HG03159 (cell line): ENCODE results near the gene ZNF165.
"Not testable (repeated sequence)": the region's sequence is repeated elsewhere in the genome, so short reads cannot be mapped to it uniquely, and the experiment has no call there.

Source experiments
- ATAC-seq: cut with Tn5 transposase; IDR thresholded peaks from one replicate; pipeline ENCODE4 v1.9.1; 2021; ENCODE audit warnings: mild to moderate bottlenecking, moderate library complexity; ENCODE audit not compliant: unreplicated experiment

The ZNF165 gene

GRCh38 chr6:28080381-28080630 is at the start of gene ZNF165:
ZNF165 (plus strand) TSS chr6:28080568; CDS start chr6:28085481, 4,913 bp downstream.
- peak; percentile 28 for ATAC-seq

DNA sequence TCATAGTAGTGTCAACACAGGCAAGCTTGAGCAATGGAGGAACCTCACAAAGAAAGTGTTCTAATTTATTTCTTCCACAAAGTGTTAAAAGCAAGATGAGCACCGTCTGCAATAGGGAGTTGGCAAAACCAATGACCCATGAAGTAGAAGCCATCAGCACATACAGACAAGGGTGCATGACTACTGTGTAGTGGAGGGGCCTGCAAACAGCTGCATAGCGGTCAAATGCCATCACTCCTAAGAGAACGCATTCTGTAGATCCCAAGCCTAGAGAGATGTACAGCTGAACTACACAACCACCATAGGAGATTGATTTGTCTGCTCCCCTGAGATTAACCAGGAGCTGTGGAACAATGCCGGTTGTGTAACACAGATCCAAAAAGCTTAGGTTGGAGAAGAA is 26.8 kb upstream of the ZNF165 start:
- no peak for ATAC-seq

DNA sequence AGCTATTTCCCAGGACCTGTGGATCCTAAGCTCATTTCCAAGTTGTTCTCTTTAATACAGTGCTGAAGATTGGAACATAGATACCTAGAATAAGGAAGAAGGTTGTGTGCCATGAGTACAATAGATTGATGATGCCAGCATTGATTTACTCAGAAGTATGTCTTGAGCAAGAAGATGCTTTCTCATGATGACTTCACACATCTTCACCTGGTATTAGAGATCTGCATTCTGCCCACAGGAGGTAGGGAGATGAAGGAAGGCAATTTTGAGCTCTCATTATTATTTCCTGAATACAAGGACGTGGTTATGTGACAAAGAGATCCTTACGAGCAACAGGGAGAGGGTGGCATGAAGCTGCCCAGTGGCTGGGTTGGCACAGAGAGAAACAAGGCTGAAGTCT is 20.0 kb upstream of the ZNF165 start:
- ATAC-seq, result no peak

DNA sequence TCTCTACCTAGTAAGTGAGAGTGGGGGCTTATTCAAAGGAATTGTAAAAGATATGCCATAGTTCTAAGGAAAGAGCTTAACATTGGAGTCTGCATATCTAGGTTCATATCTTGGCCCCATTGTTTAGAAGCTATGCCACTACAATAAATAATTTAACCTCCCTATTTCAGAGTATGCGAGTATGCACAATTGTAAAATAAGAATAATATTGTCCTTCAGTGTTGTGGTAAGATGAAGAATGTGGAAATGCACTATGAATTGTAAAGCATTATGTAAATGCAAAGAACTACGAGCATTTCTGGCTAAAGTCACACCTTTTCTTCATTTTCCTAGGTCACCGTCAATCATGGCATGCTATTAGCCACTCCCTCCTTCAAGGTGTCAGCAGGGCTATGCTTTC is 16.1 kb upstream of the ZNF165 start:
- no peak for ATAC-seq

GRCh38 chr6:28068067-28068466 is 12.3 kb upstream of the ZNF165 start:
- no peak for ATAC-seq

DNA sequence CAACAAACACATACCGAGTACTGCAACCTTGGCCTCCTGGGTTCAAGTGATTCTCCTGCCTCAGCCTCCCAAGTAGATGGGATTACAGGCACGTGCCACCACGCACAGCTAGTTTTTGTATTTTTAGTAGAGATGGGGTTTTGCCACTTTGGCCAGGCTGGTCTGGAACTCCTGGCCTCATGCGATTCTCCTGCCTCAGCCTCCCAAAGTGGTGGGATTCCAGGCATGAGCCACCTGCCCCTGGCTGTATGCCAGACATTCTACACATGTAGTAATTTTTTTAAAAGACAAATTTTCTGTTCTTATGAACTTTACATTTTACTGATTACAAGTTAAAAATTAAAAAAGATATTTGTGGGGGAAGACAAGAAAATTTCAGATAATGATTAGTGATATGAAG is 9.4 kb upstream of the ZNF165 start:
- ATAC-seq, result not testable (repeated sequence)

GRCh38 chr6:28078050-28078449 is 2.3 kb upstream of the ZNF165 start:
- ATAC-seq, result no peak

- no peak for ATAC-seq
Measured at GRCh38 chr6:28078836-28079235, 1.5 kb upstream of the ZNF165 start.

DNA sequence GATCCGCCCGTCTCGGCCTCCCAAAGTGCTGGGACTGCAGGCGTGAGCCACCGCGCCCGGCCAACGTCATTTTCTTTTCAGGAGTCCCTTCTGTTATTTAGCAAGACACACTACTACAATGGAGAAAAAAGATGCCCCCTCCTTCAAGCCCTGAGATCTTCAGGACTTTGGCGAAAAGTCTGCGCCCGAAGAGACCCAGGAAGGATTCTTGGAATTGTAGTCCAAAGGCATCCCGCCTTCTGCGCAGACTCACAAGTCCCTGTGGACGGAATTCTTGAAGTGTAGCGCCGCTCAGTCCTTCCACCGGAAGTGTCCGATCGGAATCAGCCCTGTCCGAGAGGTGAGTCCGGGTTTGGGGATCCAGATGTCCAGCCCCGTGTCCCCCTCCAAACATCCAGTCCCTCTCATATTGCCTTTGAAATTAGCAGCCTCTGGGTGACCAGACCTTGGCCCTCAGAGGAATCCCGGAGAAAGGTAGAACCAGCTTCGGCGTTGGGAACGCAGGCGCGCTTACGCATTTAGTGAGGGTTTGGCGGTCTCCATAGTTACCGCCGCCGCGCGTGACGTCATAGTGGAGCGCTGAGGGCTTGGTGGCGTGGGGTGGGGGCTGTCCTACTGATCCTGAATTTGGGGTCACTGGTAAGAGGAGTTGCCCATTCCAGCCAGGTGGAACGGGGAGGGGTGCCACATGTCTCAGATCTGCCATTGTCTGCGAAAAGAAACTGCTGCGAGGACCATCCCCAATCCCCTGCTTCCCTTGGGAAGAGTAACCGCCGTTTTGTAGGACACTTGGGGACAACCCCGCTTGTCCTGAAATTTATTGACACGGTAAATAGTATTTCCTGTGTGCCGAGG is 490 bp downstream of the ZNF165 start:
- ATAC-seq, result peak; percentile 62

DNA sequence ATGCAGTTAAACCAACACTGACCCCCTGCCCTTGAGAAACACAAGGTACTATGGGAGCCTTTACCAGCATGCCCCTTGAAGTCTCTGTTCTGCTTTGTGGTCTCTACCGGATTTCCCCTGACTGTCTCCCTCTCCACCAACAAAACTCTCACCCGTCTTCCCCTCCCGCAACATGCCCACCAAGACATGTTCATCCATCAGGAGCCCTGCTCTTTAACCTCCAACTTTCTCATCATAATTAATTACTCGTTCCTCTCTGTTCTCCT is 1.1 kb downstream of the ZNF165 start:
- ATAC-seq, result peak; percentile 55

DNA sequence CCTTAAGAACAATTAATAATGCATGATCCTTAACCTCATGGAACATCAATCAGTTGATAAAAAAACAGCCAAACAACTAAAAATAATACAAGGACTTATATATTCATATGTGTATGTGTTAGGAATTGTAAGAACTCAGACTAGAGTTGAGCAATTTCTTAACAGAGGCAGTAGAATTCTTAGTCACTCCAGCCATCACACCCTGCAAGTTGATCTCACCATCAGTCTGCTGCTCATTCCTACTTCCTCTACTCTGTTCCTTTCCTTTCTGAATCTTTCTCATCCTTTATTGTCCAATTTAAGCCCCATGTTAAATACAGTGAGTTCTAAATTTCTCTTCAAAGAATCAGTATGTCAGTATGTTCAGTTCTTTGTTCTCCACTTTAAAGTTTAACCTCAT is 2.6 kb downstream of the ZNF165 start:
- no peak for ATAC-seq

GRCh38 chr6:28089054-28089453 is 8.7 kb downstream of the ZNF165 start:
- no peak for ATAC-seq

GRCh38 chr6:28090917-28091586 is 10.7 kb downstream of the ZNF165 start:
- no peak for ATAC-seq

DNA sequence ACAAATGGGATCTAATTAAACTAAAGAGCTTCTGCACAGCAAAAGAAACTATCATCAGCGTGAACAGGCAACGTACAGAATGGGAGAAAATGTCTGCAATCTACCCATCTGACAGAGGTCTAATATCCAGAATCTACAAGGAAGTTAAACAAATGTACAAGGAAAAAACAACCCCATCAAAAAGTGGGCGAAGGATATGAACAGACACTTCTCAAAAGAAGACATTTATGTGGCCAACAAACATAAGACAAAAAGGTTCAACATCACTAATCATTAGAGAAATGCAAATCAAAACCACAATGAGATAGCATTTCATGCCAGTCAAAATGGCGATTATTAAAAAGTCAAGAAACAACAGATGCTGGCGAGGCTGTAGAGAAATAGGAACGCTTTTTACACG is 21.9 kb downstream of the ZNF165 start:
- not testable (repeated sequence) for ATAC-seq

DNA sequence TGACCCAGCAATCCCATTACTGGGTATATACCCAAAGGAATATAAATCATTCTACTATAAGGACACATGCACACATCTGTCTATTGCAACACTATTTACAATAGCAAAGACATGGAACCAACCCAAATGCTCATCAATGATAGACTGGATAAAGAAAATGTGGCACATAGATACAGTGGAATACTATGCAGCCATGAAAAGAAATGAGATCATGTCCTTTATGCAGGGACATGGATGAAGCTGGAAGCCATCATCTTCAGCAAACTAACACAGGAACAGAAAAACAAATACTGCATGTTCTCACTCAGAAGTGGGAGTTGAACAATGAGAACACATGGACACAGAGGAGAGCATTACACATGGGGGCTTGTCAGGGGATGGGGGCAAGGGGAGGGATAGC is 22.3 kb downstream of the ZNF165 start:
- ATAC-seq, result not testable (repeated sequence)

GRCh38 chr6:28104392-28105244 is 24.2 kb downstream of the ZNF165 start:
- peak; percentile 99 for ATAC-seq

DNA sequence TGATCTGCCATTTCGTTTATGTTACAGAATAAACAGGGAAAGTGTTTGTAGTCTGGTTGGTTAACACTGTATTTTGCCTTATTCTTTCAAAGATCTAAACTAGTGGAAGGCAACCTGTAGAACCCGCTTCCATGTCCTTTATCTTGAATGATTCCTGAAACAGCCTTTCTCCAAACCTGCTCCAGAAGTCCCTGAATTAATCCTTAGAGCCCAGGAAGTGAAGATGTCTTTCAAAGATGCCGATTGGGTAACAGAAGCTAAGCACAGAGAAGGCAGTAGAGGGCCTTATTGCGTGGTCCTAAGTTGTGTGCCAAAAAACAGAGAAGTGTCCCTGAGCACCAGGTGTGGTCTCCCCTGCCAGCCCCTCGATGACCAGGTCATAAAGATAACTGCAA is 24.9 kb downstream of the ZNF165 start:
- ATAC-seq, result no peak

- no peak for ATAC-seq
Measured at GRCh38 chr6:28107506-28107905, 27.1 kb downstream of the ZNF165 start.

DNA sequence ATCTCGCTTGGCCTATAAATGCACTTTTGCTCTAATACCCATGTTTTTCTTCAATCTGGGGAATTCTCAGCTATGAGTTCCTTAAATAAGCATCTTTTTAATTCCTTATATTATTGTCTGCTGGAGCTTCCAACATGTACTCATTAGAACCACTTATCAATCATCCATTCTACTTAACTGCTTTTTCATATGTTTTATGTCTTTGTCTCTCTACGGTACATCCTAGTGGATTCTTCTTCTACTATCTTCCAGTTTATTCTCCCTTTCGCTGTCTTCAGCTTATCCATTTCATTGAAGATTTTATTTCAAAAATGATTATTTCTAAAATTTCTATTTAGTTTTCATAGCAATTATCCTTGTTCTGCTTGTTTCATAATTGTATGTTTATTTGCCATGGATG is 31.6 kb downstream of the ZNF165 start:
- ATAC-seq, result no peak

- no peak for ATAC-seq
Measured at GRCh38 chr6:28115799-28116198, 35.4 kb downstream of the ZNF165 start.

DNA sequence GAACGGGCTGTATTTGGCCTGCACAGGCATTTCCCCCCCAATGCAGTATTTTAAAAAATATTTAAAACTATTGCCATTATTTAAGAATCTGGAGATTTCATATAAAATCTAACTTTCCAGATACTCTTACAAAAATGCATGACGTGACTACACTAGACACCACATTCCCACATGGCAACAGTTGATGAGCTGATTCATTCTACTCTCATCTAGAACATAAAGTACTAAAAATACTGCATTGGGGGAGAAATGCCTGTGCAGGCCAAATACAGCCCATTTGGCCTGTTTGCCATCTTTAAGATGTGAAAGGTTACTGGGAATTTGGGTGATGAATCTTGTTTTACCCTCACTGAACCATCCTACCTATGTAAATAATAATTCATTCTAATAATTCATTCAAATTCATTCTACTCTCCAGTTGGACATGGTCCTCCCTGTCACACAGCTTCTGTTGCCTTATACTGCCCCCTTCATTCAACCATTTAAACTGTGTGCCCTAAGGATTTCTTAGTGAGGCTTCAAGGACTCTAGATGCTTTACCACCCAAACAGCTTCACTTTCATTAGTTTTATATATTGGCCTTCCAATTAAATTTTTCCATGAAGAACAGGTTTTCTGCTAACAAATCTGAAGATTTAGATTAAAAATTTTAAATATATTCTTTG is 37.1 kb downstream of the ZNF165 start:
- no peak for ATAC-seq
